Stimulated activated CD4-positive, alpha-beta T cell treated with anti-CD3 and anti-CD28 coated beads, TNF-alpha, amount 100 ng/mL, for 24 hours (primary cell): ENCODE data around the gene MIB2.

ENCODE experiments used
- DNase-seq, 3 experiments: peaks; one replicate each; pipeline ENCODE4 v3.0.0-alpha.2; 2020; ENCODE audit warnings: low read depth in 3 of 3

MIB2 gene

GRCh38 chr1:1598051-1598719, 17.1 kb upstream of the MIB2 start:
- no peak for DNase-seq

GRCh38 chr1:1598720-1599029, 16.6 kb upstream of the MIB2 start:
- DNase-seq, result no peak

- DNase-seq, result peak in 1 of 3 experiments; percentile 24
Measured at GRCh38 chr1:1599030-1599934, 16.0 kb upstream of the MIB2 start.

GRCh38 chr1:1599935-1600860, 15.1 kb upstream of the MIB2 start, which contains the start of gene FNDC10:
TSS of gene FNDC10 (minus strand) at chr1:1600135. CDS start at chr1:1600015, 120 bp downstream.
- no peak for DNase-seq

GRCh38 chr1:1600861-1601563, 14.3 kb upstream of the MIB2 start:
- no peak for DNase-seq

- no peak for DNase-seq
Measured at GRCh38 chr1:1601564-1602303, 13.6 kb upstream of the MIB2 start.

GRCh38 chr1:1602304-1602967, 12.9 kb upstream of the MIB2 start:
- DNase-seq, result no peak

- no peak for DNase-seq
Measured at GRCh38 chr1:1602968-1603506, 12.3 kb upstream of the MIB2 start.

- no peak for DNase-seq
Measured at GRCh38 chr1:1603671-1604373, 11.5 kb upstream of the MIB2 start.

GRCh38 chr1:1604374-1605033, 10.8 kb upstream of the MIB2 start:
- DNase-seq, result no peak

- DNase-seq, result no peak
Measured at GRCh38 chr1:1605034-1605591, 10.2 kb upstream of the MIB2 start.

GRCh38 chr1:1605724-1606123, 9.6 kb upstream of the MIB2 start:
- DNase-seq, result no peak

- no peak for DNase-seq
Measured at GRCh38 chr1:1606232-1606631, 9.1 kb upstream of the MIB2 start.

GRCh38 chr1:1609822-1610485, 5.3 kb upstream of the MIB2 start:
- DNase-seq, result no peak

- no peak for DNase-seq
Measured at GRCh38 chr1:1610796-1611195, 4.5 kb upstream of the MIB2 start.

GRCh38 chr1:1612104-1612400, 3.2 kb upstream of the MIB2 start:
- no peak for DNase-seq

GRCh38 chr1:1613509-1614082, 1.7 kb upstream of the MIB2 start:
- no peak for DNase-seq
